ENCODE data around the gene CPNE5. TPM values are rescaled to one million over a fixed set of nuclear protein-coding genes. Genes with fewer than 3 reads are reported as not detected.

Gene CPNE5
- polyA plus RNA-seq, 3 donors, result 12.8 to 17.1 (median 13.2) TPM

DNA sequence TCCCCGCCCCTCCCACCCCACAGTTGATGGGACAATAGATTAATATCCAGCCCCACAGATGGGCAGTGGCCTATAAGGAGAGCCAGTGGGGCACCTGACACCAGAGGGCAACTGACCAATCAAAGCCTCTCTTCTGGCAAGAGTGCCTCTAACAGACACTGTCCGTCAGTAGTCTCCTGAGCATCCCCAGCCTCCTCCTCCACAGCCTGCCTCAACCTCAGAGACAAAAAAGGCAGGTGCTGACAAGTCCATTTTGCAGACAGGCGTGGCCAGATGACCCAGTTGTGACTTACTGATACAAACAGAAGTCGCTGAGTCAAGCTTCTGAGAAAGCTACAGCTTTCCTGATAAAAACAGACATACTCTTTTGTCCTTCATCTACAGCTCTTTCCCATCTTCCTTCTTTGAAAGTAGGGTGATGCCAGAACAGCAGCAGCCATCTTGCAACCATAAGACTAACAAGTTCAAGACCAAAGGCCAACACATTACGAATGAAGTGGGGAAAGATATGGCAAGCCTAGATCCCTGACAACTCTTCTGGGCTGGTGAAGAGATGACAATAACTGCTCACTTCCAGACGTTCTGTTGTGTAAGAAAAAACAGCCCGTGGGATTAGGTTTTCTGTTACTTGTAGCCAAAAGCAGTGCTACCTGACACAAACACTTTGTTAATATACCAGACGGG is 23.1 kb upstream of the CPNE5 start:
- no peak for DNase-seq (ENCODE audit: extremely low read depth in 1 of 11, low read depth in 9 of 11, low spot score in 4 of 11)

DNA sequence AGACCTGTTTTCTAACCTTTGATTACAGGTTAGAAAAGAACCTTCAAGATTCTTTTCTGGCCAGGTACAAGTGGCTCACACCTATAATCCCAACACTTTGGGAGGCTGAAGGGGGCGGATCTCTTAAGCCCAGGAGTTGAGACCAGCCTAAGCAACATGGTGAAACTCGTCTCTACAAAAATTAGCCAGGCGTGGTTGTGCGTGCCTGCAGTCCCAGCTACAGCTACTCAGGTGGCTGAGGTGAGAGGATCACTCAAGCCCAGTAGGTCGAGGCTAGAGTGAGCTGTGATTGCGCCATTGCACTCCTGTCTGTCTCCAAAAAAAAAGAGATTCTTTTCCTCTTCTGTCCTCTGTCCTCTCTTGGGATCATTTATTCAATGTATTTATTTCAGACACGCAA is 20.9 kb upstream of the CPNE5 start:
- no peak for DNase-seq (ENCODE audit: extremely low read depth in 1 of 11, low read depth in 9 of 11, low spot score in 4 of 11)

DNA sequence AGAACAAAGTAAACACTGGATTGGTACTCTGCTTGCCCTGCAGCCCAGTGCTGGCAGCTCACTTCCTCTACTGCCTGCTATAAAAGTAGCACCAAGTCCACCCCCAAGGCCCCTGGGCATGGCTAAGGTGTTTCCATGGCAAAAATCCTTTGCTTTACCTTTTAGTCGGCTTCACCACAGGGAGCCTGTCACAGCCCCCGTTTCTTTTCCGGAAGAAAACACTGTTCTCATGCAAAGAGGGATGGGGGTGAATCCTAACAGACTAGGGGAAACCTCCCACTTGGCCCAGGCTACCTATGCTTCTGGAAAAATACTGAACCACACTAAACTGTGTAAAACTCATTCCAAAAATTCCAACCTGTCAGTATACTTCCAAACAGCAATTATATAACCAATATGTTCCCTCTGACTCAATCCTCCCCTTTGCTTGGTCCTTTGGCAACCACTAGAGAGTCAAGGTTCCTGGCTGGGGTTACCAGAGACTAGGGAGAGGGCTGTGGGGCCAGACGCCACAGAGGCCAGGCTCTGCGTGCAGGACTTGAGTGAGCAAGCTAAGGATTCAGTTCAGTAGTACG is 19.2 kb upstream of the CPNE5 start:
- no peak for DNase-seq (ENCODE audit: extremely low read depth in 1 of 11, low read depth in 9 of 11, low spot score in 4 of 11)

DNA sequence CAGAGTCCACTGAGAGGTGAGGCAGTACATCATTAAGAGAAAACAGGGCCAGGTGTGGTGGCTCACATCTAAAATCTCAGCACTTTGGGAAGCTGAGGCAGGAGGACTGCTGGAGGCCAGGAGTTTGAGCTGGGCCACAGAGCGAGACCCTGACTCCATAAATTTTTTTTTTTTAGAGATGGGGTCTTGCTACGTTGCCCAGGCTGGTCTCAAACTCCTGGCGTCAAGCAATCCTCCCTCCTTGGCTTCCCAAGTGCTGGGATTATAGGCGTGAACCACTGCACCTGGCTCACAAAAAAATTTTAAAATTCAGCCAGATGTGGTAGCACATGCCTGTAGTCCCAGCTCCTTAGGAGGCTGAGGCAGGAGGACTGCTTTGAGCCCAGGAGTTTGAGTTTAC is 18.1 kb upstream of the CPNE5 start:
- DNase-seq (ENCODE audit: extremely low read depth in 1 of 11, low read depth in 9 of 11, low spot score in 4 of 11), result no peak

DNA sequence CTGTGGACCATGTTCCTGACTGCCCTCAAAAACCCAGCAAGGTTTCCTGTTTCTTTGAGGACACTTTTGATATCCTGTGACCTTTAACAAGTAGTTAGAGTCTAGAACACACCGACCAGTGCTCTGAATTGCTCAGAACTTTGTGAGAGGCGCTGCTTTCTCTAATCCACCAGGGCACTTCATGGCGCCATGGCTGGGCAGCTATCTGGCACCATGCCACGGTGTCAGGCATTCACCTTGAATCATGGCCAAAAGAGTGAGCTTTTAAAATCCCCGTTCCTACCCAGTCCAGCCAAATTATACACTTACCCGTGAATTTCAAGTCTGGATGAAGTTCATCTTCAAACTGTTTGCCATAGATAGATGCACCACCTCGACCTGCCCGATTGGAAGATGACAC is 17.0 kb upstream of the CPNE5 start:
- no peak for DNase-seq (ENCODE audit: extremely low read depth in 1 of 11, low read depth in 9 of 11, low spot score in 4 of 11)

DNA sequence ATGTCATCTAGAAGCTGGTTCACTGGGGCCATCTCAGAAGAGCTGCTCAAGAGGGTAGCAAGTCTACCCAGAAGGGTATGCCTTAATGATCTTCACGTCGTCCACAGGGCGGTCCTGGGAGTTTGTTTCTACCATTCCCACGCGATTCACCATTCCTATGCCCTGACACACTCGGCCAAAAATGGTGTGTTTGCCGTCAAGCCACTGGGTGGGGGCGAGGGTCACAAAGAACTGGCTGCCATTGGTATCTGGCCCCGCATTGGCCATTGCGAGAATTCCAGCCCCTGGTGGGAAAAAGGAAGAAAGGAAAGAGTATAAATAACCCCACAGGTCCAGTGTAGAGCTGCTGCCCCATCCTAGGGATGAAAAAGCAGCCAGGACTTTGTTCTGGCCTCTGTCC is 16.5 kb upstream of the CPNE5 start:
- no peak for DNase-seq (ENCODE audit: extremely low read depth in 1 of 11, low read depth in 9 of 11, low spot score in 4 of 11)

DNA sequence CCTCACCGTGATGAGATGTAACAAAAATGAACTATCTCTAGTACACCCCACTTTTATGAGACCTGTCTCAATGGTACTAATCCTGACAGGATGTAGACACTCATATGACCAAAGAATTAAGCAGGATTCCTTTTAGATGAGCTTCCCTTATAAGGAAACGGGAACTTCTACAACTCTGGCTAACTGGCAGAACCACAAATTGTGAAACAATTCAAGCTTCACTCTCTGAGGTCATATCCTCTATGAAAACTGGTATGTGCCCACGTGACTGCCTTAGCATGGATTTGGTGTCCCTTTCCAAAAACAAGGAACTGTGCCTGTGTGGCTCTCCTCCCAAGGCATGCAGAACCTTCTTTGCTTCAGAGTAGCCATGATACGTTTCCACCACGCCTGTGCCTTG is 14.1 kb upstream of the CPNE5 start:
- no peak for DNase-seq (ENCODE audit: extremely low read depth in 1 of 11, low read depth in 9 of 11, low spot score in 4 of 11)

DNA sequence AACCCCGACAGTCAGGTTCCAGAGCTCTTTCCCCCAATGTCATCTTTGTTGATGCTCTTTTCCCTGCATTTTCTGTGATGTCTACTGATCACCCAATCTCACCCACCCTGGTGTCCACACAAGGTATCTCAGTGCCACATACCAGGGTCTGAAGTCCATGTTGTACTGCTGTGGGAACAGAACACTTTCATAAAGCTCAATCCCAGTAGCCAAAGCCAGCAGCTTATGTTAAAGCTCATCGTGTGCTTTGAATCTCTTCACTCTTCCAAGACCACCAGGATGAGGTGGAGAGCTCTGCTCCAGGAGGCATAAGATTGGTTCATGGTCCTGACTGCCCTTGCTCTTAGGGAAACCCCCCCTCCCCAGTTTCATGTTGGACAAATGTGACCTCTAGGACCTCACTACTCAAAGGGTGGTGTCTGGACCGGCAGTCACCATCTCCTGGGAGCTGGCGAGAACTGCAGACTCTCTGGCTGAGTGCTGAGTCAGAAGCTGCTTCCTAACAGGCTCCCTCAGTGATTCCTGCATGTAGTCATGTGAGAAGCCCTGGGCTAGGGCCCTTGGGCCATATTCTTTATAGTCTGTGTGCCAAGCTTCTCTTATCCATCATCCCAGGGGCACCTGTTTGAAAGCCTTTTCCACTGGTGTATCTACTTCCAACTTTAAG is 13.4 kb upstream of the CPNE5 start:
- DNase-seq (ENCODE audit: extremely low read depth in 1 of 11, low read depth in 9 of 11, low spot score in 4 of 11), result no peak

DNA sequence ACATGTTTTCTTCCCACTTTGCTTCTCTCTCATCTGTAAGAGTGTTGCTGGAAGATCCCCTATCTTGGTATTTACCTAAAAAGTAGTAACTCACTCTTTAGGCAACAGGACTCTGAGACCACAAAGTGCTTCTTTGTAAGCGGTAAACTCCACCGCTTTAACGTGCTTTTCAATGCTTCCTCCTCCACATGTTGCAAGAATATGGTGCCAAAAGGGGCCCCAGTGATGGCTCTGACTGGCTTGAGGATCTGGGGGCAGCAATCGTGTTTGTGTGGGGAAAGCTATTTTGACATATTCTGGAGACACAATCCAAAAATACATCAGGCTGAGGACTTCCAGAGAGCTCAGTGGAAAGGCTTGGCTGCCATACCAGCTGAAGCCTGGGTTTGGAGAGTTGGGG is 12.4 kb upstream of the CPNE5 start:
- no peak for DNase-seq (ENCODE audit: extremely low read depth in 1 of 11, low read depth in 9 of 11, low spot score in 4 of 11)

DNA sequence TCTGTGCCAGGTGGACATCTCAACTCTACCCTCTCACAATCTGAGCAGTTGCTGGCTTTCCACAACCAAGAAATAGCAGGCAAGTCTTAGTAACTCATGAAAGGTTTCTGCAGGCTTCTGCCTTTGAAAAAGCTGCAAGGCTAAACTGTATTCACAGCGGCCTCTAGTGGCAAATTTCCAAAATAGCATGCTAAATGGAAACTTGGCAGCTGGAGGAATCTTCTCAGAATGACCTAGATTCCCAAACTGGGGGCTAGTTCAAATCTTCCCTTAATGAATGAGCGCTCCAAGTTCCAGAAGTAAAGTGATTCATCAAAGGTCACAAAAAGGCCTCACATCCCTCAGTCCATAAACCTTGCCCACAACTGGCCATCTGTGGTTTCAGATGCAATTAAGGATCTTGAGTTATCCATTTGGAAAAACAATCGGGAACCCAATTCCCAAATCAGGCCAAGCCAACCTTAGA is 11.9 kb upstream of the CPNE5 start:
- DNase-seq (ENCODE audit: extremely low read depth in 1 of 11, low read depth in 9 of 11, low spot score in 4 of 11), result peak in 3 of 11 donors; percentile 67 to 77 (median 68)

DNA sequence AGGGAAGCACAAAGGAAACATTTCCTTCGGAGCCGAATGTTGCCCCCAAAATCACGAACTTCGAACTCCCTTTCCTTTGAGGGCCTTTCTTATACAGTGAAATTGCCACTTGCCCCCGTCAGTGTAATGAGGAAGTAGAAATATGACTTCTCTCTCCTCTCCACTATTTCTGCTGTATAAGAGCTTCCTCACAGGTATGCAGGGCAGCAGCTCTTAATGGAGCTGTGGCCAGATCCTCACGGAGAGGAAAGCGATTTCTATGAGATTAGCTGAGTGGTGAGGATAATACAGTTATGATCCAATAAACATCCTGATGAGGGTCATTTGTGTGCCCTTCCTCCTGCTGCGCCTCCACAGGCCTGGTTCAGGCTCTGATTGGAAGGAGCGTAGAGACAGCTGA is 10.8 kb upstream of the CPNE5 start:
- DNase-seq (ENCODE audit: extremely low read depth in 1 of 11, low read depth in 9 of 11, low spot score in 4 of 11), result no peak

DNA sequence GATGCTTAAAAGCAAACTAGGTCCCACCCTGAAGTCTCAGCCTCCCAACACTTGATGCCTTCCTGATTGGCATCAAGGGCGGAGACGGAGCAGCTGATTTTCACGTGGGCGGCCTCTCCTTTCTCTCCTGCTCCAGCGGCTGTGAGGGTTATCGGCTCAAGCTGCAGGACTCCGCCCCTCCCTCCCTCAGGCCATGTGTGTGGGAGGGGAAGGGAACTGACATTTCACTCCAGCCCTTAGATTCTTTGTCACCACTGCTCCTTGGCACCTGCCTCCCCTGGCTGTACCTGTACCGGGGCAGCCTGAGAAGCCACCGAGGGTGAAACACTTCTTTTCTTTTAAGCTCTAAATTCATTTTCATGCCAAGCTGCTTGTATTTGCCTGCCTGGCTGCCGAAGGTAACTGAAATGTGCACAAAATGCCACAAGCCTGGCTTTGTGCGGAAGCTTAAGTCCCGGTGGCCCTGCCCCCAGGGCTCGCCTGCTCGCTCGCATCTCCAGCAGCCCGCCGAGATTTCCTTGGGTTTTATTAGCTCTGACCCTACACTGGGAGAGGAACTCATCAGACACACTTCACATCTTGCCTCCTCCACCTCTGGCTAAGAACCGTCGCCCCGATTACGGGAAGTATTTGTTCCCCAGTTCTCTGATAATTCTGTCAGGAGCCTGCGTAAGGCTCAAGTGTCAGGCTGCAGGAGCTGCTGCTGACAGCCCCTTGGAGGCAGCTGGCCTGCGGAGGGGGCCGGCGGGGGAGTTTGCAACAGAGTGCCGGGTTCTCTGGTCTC is 9.6 kb upstream of the CPNE5 start:
- DNase-seq (ENCODE audit: extremely low read depth in 1 of 11, low read depth in 9 of 11, low spot score in 4 of 11), result peak in 2 of 11 donors; percentile 68 to 69

DNA sequence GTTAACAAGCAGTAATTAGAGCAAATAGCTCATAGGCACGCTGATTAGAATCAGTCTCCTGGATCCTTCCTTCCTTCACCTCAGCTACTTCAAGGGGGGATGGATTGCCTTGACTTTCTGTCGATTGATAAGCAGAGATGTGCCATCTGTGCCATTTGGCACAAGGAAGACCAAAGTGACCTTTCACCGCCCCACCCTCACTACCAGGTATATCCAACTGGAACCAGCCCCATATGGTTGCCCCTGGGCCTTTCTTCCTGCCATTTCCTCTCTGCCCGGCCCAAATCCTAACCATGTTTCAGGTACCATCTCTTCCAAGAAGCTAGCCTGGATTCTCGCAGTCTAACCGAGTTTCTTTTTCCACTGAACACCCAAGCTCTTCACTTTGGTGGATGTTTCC is 8.7 kb upstream of the CPNE5 start:
- DNase-seq (ENCODE audit: extremely low read depth in 1 of 11, low read depth in 9 of 11, low spot score in 4 of 11), result no peak

DNA sequence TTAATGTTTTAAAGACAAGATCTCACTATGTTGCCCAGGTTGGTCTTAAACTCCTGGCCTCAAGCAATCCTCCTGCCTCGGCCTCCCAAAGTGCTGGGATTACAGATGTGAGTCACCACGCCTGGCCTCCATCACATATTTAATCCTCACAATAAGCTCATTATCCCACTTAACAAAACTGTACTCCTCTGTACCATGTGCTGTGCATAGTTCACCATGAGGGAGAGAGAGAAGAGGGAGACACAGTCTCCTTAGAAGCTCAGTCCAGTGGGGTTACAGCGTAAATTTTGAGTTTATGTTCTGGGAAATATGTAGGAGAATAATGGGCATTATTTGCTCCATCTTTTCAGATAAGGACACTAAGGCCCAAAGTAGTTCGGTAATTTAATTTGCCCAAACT is 7.9 kb upstream of the CPNE5 start:
- no peak for DNase-seq (ENCODE audit: extremely low read depth in 1 of 11, low read depth in 9 of 11, low spot score in 4 of 11)

DNA sequence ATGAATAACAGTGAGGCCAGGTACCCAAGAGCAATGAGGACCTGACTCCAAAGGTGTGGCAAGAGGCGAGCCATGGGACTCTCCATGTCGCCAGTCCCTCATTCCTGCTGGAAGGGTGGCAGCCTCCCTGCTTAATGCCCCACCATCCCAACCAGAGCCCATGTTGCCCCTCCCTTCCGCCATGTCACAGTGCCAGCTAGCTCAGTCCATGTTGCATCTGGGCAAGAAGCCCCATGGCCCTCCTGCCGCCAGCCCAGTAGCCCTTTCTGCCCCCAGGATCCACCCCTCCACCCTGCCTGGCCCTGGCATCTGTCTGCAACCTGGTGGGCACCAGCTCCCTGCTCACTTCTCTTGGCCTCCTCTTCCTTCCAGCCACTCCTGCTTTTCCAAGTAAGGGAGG is 6.0 kb upstream of the CPNE5 start:
- no peak for DNase-seq (ENCODE audit: extremely low read depth in 1 of 11, low read depth in 9 of 11, low spot score in 4 of 11)

DNA sequence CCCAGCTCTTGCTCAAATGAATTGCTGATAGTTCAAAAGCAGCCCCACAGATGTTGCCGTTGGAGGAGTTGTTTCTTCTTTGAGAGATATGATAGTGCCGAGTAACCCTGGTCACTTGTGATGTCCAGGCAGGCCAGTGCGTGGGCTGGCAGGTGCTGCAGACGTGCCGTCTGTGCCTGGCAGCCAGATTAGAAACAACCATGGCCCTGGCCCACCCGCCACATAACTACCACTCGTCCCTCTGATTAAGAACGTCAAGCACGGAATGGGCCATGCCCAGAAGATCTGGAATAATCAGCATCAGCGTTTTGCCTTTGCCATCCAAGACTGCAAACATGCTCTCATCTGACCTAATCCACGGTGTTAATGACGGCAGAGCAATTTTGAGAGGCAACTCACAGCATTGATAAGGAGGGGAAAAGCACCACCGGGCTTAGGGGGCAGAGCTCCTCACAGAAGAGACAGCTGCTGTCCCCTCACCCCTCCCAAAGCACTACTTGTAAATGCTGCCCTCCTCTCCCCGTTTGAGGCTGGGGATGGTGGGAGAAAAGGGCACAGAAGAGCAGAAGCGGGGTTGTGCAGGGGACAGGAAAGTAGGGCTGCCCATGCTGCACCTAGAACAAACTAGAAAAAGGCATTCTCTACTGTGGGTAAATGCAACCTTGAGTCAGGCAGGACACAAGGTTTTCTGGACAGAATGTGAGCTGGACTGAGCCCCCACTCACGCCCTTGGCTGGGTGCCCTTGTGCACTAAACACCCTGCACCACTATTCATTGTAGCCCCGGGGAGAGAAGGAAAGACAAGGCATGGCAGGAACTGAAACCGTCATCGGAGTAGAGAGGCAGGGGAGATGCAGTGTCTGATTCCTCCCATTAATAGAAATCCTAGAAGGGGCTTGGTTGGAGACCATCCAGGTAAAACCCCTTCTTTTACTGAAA is 5.3 kb upstream of the CPNE5 start:
- no peak for DNase-seq (ENCODE audit: extremely low read depth in 1 of 11, low read depth in 9 of 11, low spot score in 4 of 11)

DNA sequence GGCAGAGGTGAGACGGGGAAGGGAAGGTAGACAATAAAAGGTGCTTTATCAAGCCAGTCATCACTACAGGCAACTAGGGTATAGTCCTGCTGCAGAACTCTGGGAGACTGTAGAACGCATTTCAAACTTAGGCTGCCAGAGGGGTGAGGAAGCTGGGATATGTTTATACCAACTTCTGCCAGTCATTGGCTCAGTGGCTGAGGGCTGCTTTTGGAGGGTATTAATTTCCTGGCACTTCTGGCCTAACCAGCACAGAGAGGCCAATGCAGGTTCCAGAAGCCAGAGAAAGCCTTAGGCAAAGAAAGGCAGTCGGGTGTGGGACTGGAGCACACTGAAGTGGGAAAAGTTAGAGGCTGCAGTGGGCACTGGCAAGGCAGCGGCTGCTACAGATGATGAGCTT is 3.9 kb upstream of the CPNE5 start:
- DNase-seq (ENCODE audit: extremely low read depth in 1 of 11, low read depth in 9 of 11, low spot score in 4 of 11), result no peak

DNA sequence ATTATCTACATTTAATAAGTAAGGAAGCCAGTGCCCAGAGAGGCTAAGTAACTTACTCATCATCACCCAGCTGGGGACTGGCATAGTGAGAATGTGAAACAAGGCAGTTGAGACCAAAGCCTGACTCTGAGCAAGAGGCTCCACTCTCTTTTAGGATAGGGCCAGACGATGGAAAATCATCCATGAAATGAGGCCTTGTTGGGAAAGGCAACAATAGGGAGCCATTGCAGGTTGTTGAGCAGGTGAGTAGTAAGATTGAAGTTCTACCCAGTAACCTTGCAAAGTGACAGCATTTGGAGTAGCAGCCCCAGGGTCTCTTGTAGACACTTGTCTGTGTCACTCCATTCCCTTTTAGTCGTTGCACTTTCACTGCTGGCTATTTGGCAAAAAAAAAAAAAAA is 2.5 kb upstream of the CPNE5 start:
- DNase-seq (ENCODE audit: extremely low read depth in 1 of 11, low read depth in 9 of 11, low spot score in 4 of 11), result no peak
